HepG2 (cell line): ENCODE measurements around the gene GMEB2. TPM values are rescaled to one million over a fixed set of nuclear protein-coding genes. Genes with fewer than 3 reads are reported as not detected.
A peak's percentile ranks its signal among the peaks of the same experiment; 100 is the strongest.

ENCODE experiments used
- CAMTA2 ChIP-seq: sonication (generic); formaldehyde crosslinking; IDR thresholded peaks from 2 replicates; pipeline ENCODE4 v1.4.0; 2020; ENCODE audit warnings: mild to moderate bottlenecking, missing genetic modification reagents, borderline replicate concordance
- FOSL2 ChIP-seq: sonication (generic); formaldehyde crosslinking; IDR thresholded peaks from 2 replicates; pipeline ENCODE4 v1.4.0; 2020; ENCODE audit warnings: missing genetic modification reagents
- KAT7 ChIP-seq: IDR thresholded peaks from 2 replicates; pipeline ENCODE4 v1.6.1; 2018; ENCODE audit warnings: borderline replicate concordance, missing compliant biosample characterization
- MEIS1 ChIP-seq: sonication (generic); formaldehyde crosslinking; IDR thresholded peaks from 2 replicates; pipeline ENCODE4 v1.9.0; 2021; ENCODE audit warnings: mild to moderate bottlenecking, missing genetic modification reagents, moderate library complexity, borderline replicate concordance
- MYPOP ChIP-seq: sonication (generic); formaldehyde crosslinking; IDR thresholded peaks from 2 replicates; pipeline ENCODE4 v1.8.1; 2023; ENCODE audit warnings: mild to moderate bottlenecking, moderate library complexity, missing genetic modification reagents
- PBX3 ChIP-seq: sonication (generic); formaldehyde crosslinking; IDR thresholded peaks from 2 replicates; pipeline ENCODE4 v1.8.1; 2023; ENCODE audit warnings: missing genetic modification reagents, inconsistent platforms, borderline replicate concordance
- POGZ ChIP-seq: sonication (generic); formaldehyde crosslinking; IDR thresholded peaks from 2 replicates; pipeline ENCODE4 v1.4.0; 2020; ENCODE audit warnings: mild to moderate bottlenecking, missing genetic modification reagents
- RBM22 ChIP-seq: fragments of 200-400 bp; formaldehyde crosslinking; optimal IDR thresholded peaks from 2 replicates; pipeline ENCODE3; 2017; ENCODE audit warnings: mild to moderate bottlenecking, low read length, moderate library complexity
- SAFB2 ChIP-seq: sonication (generic); formaldehyde crosslinking; IDR thresholded peaks from 2 replicates; pipeline ENCODE4 v1.5.1; 2020; ENCODE audit warnings: missing genetic modification reagents, low read depth, mild to moderate bottlenecking, borderline replicate concordance
- SRY ChIP-seq: sonication (generic); formaldehyde crosslinking; IDR thresholded peaks from 2 replicates; pipeline ENCODE4 v1.8.0; 2022; ENCODE audit warnings: mild to moderate bottlenecking, missing genetic modification reagents
- STAG1 ChIP-seq: sonication (generic); formaldehyde crosslinking; IDR thresholded peaks from 2 replicates; pipeline ENCODE4 v1.4.0; 2020; ENCODE audit warnings: missing genetic modification reagents
- STAT5B ChIP-seq: sonication (generic); formaldehyde crosslinking; IDR thresholded peaks from 2 replicates; pipeline ENCODE4 v1.4.0; 2020; ENCODE audit warnings: missing genetic modification reagents
- TFE3 ChIP-seq: IDR thresholded peaks from 2 replicates; pipeline ENCODE4 v1.6.1; 2016
- ZMYM2 ChIP-seq: sonication (generic); formaldehyde crosslinking; IDR thresholded peaks from 2 replicates; pipeline ENCODE4 v1.8.0; 2022; ENCODE audit warnings: mild to moderate bottlenecking, missing genetic modification reagents
- ZNF326 ChIP-seq: sonication (generic); formaldehyde crosslinking; IDR thresholded peaks from 2 replicates; pipeline ENCODE4 v1.4.0; 2020; ENCODE audit warnings: missing genetic modification reagents, borderline replicate concordance
- ZNF639 ChIP-seq: conservative IDR thresholded peaks from 2 replicates; pipeline ENCODE4 v1.6.1; 2018; ENCODE audit warnings: missing genetic modification reagents
- ZNF713 ChIP-seq: sonication (generic); formaldehyde crosslinking; IDR thresholded peaks from 2 replicates; pipeline ENCODE4 v1.4.0; 2020; ENCODE audit warnings: mild to moderate bottlenecking, missing genetic modification reagents
- ZNF75D ChIP-seq: sonication (generic); formaldehyde crosslinking; IDR thresholded peaks from 2 replicates; pipeline ENCODE4 v1.8.1; 2023; ENCODE audit warnings: missing genetic modification reagents, mild to moderate bottlenecking, borderline replicate concordance
- polyA plus RNA-seq, 8 experiments: library from polyadenylated mRNA; depleted of rRNA in 3 of 8; stranded (reverse) in 7 of 8; unstranded in 1 of 8; fragments of >200 nt; fragmentation: Illumina TruSeq in 4 of 8; extraction: Trizol in 4 of 8; gene quantifications; 2 replicates each; pipeline versions ENCODE4 v1.2.1 to v1.2.3, GENCODE V29; 2011 to 2016; ENCODE audit warnings: low read depth in 4 of 8, missing spikeins in 1 of 8, mixed read lengths in 1 of 8; ENCODE audit not compliant: insufficient read depth in 1 of 8
- total RNA-seq, 5 experiments: library from RNA; depleted of rRNA; stranded (reverse); fragments of >200 nt; fragmentation: Illumina TruSeq; extraction: Trizol; gene quantifications; 2 replicates each; pipeline ENCODE4 v1.2.3, GENCODE V29; 2016; ENCODE audit warnings: low read depth in 1 of 5
- TF ChIP-seq, protein P1 (sequence below): sonication (generic); formaldehyde crosslinking; IDR thresholded peaks from 2 replicates; pipeline ENCODE4 v1.4.0; 2020; ENCODE audit warnings: mild to moderate bottlenecking, low read depth, missing genetic modification reagents
- TF ChIP-seq, protein P2 (sequence below): sonication (generic); formaldehyde crosslinking; IDR thresholded peaks from 2 replicates; pipeline ENCODE4 v1.4.0; 2020; ENCODE audit warnings: low read depth, mild to moderate bottlenecking, missing genetic modification reagents

The GMEB2 gene
- total and polyA plus RNA-seq, 2 of the 13 experiments (the other 11 are each of a cell fraction or from before 2014, with no cell fraction given): 10.6 to 12.4 TPM

DNA sequence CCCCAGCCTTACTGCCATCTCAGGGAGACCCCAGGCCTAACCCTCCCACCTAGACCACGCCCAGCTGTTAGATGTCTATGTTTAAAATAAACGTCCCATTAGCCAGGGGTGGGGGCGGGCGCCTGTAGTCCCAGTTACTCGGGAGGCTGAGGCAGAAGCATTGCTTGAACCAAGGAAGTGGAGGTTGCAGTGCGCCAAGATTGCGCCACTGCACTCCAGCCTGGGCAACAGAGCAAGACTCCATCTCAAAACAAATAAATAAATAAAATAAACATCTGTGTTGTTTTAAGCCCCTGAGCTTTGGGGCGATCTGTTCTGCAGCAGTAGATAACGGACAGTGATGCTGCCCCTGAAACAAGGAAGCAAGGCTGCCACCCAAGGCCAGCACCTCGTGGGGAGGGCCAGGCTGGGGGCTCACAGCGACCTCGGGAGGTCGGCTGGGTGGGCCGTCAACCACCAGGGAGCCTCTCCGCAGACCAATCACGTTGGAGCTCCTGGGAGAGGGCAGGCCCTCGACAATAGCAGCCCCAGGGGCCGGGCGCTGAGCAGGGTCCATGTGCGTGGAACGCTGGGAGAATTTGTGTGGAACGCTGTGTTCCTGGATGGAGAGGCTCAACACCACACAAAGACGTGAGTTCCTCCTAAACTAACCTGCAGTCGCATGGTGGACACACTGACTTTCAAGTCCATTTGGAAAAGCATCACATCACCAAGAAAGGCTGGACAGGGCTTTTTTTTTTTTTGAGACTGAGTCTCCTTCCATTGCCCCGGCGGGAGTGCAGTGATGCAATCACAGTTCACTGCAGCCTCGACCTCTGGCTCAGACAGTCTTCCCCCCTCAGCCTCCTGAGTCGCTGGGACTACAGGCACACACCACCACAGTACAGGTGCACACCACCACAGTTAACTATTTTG, 51.8 kb downstream of the GMEB2 start (continued):
- TF ChIP-seq PBX3 (CRISPR knock-in tag): no peak
- TF ChIP-seq RBM22: no peak
- peak; percentile 22; the same call in 1 of the 2 replicates for TF ChIP-seq FOSL2 (CRISPR knock-in tag)
- TF ChIP-seq ZMYM2 (CRISPR knock-in tag): no peak
- peak; percentile 46; the same call in 1 of the 2 replicates for TF ChIP-seq SAFB2 (CRISPR knock-in tag)
- no peak; the same call in 1 of the 2 replicates for TF ChIP-seq TFE3 (CRISPR knock-in tag)
- peak; percentile 24; the same call in 1 of the 2 replicates for TF ChIP-seq CAMTA2 (CRISPR knock-in tag)
- no peak for TF ChIP-seq ZNF326 (CRISPR knock-in tag)
- TF ChIP-seq MYPOP: peak; percentile 59
- TF ChIP-seq KAT7 (CRISPR knock-in tag): no peak; the same call in 1 of the 2 replicates
- TF ChIP-seq, protein P1, sequence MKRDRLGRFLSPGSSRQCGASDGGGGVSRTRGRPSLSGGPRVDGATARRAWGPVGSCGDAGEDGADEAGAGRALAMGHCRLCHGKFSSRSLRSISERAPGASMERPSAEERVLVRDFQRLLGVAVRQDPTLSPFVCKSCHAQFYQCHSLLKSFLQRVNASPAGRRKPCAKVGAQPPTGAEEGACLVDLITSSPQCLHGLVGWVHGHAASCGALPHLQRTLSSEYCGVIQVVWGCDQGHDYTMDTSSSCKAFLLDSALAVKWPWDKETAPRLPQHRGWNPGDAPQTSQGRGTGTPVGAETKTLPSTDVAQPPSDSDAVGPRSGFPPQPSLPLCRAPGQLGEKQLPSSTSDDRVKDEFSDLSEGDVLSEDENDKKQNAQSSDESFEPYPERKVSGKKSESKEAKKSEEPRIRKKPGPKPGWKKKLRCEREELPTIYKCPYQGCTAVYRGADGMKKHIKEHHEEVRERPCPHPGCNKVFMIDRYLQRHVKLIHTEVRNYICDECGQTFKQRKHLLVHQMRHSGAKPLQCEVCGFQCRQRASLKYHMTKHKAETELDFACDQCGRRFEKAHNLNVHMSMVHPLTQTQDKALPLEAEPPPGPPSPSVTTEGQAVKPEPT (CRISPR knock-in tag): no peak
- TF ChIP-seq POGZ (CRISPR knock-in tag): no peak
- 0 out of 2 replicates have a peak, but pooled peaks have one; percentile 11 for TF ChIP-seq STAT5B (CRISPR knock-in tag)
- TF ChIP-seq, protein P2, sequence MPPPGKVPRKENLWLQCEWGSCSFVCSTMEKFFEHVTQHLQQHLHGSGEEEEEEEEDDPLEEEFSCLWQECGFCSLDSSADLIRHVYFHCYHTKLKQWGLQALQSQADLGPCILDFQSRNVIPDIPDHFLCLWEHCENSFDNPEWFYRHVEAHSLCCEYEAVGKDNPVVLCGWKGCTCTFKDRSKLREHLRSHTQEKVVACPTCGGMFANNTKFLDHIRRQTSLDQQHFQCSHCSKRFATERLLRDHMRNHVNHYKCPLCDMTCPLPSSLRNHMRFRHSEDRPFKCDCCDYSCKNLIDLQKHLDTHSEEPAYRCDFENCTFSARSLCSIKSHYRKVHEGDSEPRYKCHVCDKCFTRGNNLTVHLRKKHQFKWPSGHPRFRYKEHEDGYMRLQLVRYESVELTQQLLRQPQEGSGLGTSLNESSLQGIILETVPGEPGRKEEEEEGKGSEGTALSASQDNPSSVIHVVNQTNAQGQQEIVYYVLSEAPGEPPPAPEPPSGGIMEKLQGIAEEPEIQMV (CRISPR knock-in tag): no peak
- no peak; the same call in 1 of the 2 replicates for TF ChIP-seq MEIS1
- TF ChIP-seq ZNF713 (CRISPR knock-in tag): no peak
- no peak for TF ChIP-seq SRY
- TF ChIP-seq ZNF75D (CRISPR knock-in tag): no peak
- no peak for TF ChIP-seq ZNF639 (CRISPR knock-in tag)
- no peak for TF ChIP-seq STAG1
